Measurements from ENCODE around the gene ALDH1L1.

ALDH1L1 gene

GRCh38 chr3:126194713-126195305 is 14.4 kb upstream of the ALDH1L1 start:
- no peak for ATAC-seq
- DNase-seq, result no peak

- ATAC-seq, result no peak
- DNase-seq, result no peak
These were observed 10.9 kb upstream of the ALDH1L1 start for GRCh38 chr3:126191246-126191645.

GRCh38 chr3:126187920-126188319 is 7.5 kb upstream of the ALDH1L1 start:
- ATAC-seq (no peak), DNase-seq (no peak)

- DNase-seq (no peak), ATAC-seq (peak; percentile 32)
These were observed 6.4 kb upstream of the ALDH1L1 start for GRCh38 chr3:126186749-126187148.

GRCh38 chr3:126186271-126186670 is 5.9 kb upstream of the ALDH1L1 start:
- DNase-seq, result no peak

GRCh38 chr3:126184465-126185000 is 4.1 kb upstream of the ALDH1L1 start:
- ATAC-seq (no peak), DNase-seq (no peak)

More at GRCh38 chr3:126186271-126186670, 5.9 kb upstream of the ALDH1L1 start:
- no peak for ATAC-seq

- no peak for DNase-seq
- ATAC-seq, result no peak
These were observed 976 bp upstream of the ALDH1L1 start for GRCh38 chr3:126181398-126181725.

GRCh38 chr3:126179825-126180476 is 435 bp downstream of the ALDH1L1 start:
- DNase-seq (no peak), ATAC-seq (no peak)

- DNase-seq (no peak), ATAC-seq (no peak)
These were observed 10.2 kb downstream of the ALDH1L1 start for GRCh38 chr3:126170073-126170777.

GRCh38 chr3:126167566-126167965 is 12.8 kb downstream of the ALDH1L1 start:
- ATAC-seq (no peak), DNase-seq (no peak)

GRCh38 chr3:126166009-126166408 is 14.4 kb downstream of the ALDH1L1 start:
- DNase-seq (no peak), ATAC-seq (no peak)

- no peak for ATAC-seq
These were observed 19.1 kb downstream of the ALDH1L1 start for GRCh38 chr3:126161309-126161708.

GRCh38 chr3:126160243-126161210 is 19.9 kb downstream of the ALDH1L1 start:
- no peak for ATAC-seq
- no peak for DNase-seq

More at GRCh38 chr3:126161309-126161708, 19.1 kb downstream of the ALDH1L1 start:
- no peak for DNase-seq

- DNase-seq (no peak), ATAC-seq (no peak)
These were observed 20.9 kb downstream of the ALDH1L1 start for GRCh38 chr3:126159476-126159875.

- DNase-seq (no peak), ATAC-seq (no peak)
These were observed 21.4 kb downstream of the ALDH1L1 start for GRCh38 chr3:126158912-126159454.

- ATAC-seq, result no peak
- DNase-seq, result no peak
These were observed 22.1 kb downstream of the ALDH1L1 start for GRCh38 chr3:126158016-126158911.

GRCh38 chr3:126157083-126157768 is 23.2 kb downstream of the ALDH1L1 start:
- DNase-seq (no peak), ATAC-seq (no peak)

GRCh38 chr3:126156468-126156867 is 23.9 kb downstream of the ALDH1L1 start:
- DNase-seq (no peak), ATAC-seq (no peak)

- ATAC-seq (no peak), DNase-seq (no peak)
These were observed 24.6 kb downstream of the ALDH1L1 start for GRCh38 chr3:126155819-126156218.

GRCh38 chr3:126155280-126155640 is 25.1 kb downstream of the ALDH1L1 start:
- ATAC-seq, result no peak
- DNase-seq, result no peak

Data from stimulated activated naive CD8-positive, alpha-beta T cell treated with anti-CD3 and anti-CD28 coated beads, Interleukin-15, Interleukin-2, amounts not matched to agents 100 U/mL and 50 U/mL, for 24 hours (primary cell).